HCT116 (cell line): ENCODE data around the gene ECM1.

Experiments
- ATF3 ChIP-seq: IDR thresholded peaks from 2 replicates; pipeline ENCODE4 v1.6.1; 2012
- CTCF ChIP-seq, 3 experiments: fragments of 200-600 bp in 1 of 3; sonication (generic) in 1 of 3; IDR thresholded peaks in 2 of 3; conservative IDR thresholded peaks in 1 of 3; 2 replicates each; pipeline ENCODE4 v1.5.1; 2012 to 2017; ENCODE audit warnings: low read depth in 2 of 3, low read length in 2 of 3, antibody characterized with exemption in 1 of 3, borderline replicate concordance in 1 of 3, control low read depth in 1 of 3, mild to moderate bottlenecking in 1 of 3, mixed read lengths in 1 of 3, mixed run types in 1 of 3, moderate library complexity in 1 of 3; ENCODE audit not compliant: insufficient read depth in 1 of 3
- EZH2 ChIP-seq: fragments of 200-600 bp; sonication (generic); IDR thresholded peaks from 2 replicates; pipeline ENCODE4 v1.6.1; 2017; ENCODE audit warnings: antibody characterized with exemption, mixed run types
- FOSL1 ChIP-seq: IDR thresholded peaks from 2 replicates; pipeline ENCODE4 v1.6.1; 2012; ENCODE audit warnings: low read depth
- MAX ChIP-seq: IDR thresholded peaks from 2 replicates; pipeline ENCODE4 v1.6.1; 2012
- POLR2A ChIP-seq: IDR thresholded peaks from 2 replicates; pipeline ENCODE4 v1.7.0; 2011; ENCODE audit warnings: borderline replicate concordance; ENCODE audit not compliant: insufficient read depth, insufficient read length; ENCODE audit errors: extremely low read depth
- POLR2AphosphoS5 ChIP-seq: IDR thresholded peaks from 2 replicates; pipeline ENCODE4 v1.6.1; 2011; ENCODE audit warnings: mild to moderate bottlenecking, low read depth, low read length, moderate library complexity
- RAD21 ChIP-seq: IDR thresholded peaks from 2 replicates; pipeline ENCODE4 v1.6.1; 2012; ENCODE audit warnings: low read depth, mild to moderate bottlenecking
- REST ChIP-seq: IDR thresholded peaks from 2 replicates; pipeline ENCODE4 v1.6.1; 2012; ENCODE audit warnings: low read depth
- SIN3A ChIP-seq: IDR thresholded peaks from 2 replicates; pipeline ENCODE4 v1.6.1; 2012; ENCODE audit warnings: low read depth
- SRF ChIP-seq: IDR thresholded peaks from 2 replicates; pipeline ENCODE4 v1.6.1; 2012; ENCODE audit warnings: low read depth
- TCF7L2 ChIP-seq: IDR thresholded peaks from 2 replicates; pipeline ENCODE4 v1.7.0; 2011; ENCODE audit warnings: borderline replicate concordance, inconsistent platforms; ENCODE audit not compliant: insufficient read depth, insufficient read length; ENCODE audit errors: extremely low read depth
- ZBTB33 ChIP-seq: IDR thresholded peaks from 2 replicates; pipeline ENCODE4 v1.6.1; 2011; ENCODE audit warnings: mild to moderate bottlenecking, low read length, moderate library complexity; ENCODE audit not compliant: insufficient replicate concordance; ENCODE audit errors: extremely low read depth
- ZNF274 ChIP-seq: fragments of 200-500 bp; sonication (Bioruptor generic); IDR thresholded peaks from 2 replicates; pipeline ENCODE4 v1.6.1; 2014; ENCODE audit warnings: mild to moderate bottlenecking, low read depth, low read length, inconsistent platforms

GRCh38 chr1:150525348-150525747 lies 17.4 kb downstream of the ECM1 start:
- TF ChIP-seq FOSL1 (no peak), RAD21 (no peak), CTCF (IDR thresholded peaks at IDR 0.05 in 2 of 3, conservative IDR thresholded peaks at IDR 0.05 in 1 of 3; ENCODE audit: borderline replicate concordance in 1 of 3, insufficient read depth in 1 of 3, low read depth in 2 of 3, low read length in 2 of 3) (no peak), SRF (no peak), POLR2A (no peak), POLR2AphosphoS5 (no peak), MAX (no peak), ZBTB33 (no peak), ZNF274 (no peak), TCF7L2 (no peak), EZH2 (no peak), ATF3 (no peak), REST (no peak), SIN3A (no peak)
